Sigmoid colon (tissue), 4 donors: ENCODE data around the gene POM121C.
"Not testable (repeated sequence)": the region's sequence is repeated elsewhere in the genome, so short reads cannot be mapped to it uniquely, and the experiment has no call there.

Experiments
- EP300 ChIP-seq, 4 donors: sonication (generic); formaldehyde crosslinking; IDR thresholded peaks; one replicate each; pipeline ENCODE4 v1.6.1; 2017; ENCODE audit warnings: antibody characterized with exemption in 4 of 4
- POLR2A ChIP-seq, 2 donors: fragments of 450-650 bp; IDR thresholded peaks; one replicate each; pipeline ENCODE4 v1.6.1; 2016; ENCODE audit warnings: antibody characterized with exemption in 2 of 2, mild to moderate bottlenecking in 2 of 2, moderate library complexity in 2 of 2
- POLR2AphosphoS5 ChIP-seq, 4 donors: sonication (generic); formaldehyde crosslinking; IDR thresholded peaks; one replicate each; pipeline ENCODE4 v1.6.1; 2017; ENCODE audit warnings: antibody characterized with exemption in 4 of 4
- TF ChIP-seq, protein P1 (sequence below), 4 experiments: fragments of 450-650 bp in 3 of 4; fragments of 200-600 bp in 1 of 4; IDR thresholded peaks; one replicate each; pipeline ENCODE4 v1.5.1; 2016 to 2019; ENCODE audit warnings: antibody characterized with exemption in 4 of 4, mild to moderate bottlenecking in 3 of 4, moderate library complexity in 2 of 4

DNA sequence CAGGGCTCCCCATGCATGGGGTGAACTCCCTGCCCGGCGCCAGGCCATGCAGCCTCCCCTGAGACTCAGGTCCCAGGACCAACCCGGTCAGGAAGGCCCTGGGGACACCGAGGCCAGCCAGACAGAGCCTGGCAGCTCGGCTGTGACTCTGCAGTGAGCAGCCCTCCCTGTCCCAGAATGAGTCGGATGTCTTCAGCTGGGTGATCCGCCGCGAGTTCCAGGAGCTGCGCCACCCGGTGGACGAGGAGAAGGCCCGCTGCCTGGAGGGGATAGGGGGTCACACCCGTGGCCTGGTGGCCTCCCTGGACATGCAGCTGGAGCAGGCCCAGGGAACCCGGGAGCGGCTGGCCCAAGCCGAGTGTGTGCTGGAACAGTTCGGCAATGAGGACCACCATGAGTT, 81.4 kb downstream of the POM121C start:
- TF ChIP-seq, protein P1, sequence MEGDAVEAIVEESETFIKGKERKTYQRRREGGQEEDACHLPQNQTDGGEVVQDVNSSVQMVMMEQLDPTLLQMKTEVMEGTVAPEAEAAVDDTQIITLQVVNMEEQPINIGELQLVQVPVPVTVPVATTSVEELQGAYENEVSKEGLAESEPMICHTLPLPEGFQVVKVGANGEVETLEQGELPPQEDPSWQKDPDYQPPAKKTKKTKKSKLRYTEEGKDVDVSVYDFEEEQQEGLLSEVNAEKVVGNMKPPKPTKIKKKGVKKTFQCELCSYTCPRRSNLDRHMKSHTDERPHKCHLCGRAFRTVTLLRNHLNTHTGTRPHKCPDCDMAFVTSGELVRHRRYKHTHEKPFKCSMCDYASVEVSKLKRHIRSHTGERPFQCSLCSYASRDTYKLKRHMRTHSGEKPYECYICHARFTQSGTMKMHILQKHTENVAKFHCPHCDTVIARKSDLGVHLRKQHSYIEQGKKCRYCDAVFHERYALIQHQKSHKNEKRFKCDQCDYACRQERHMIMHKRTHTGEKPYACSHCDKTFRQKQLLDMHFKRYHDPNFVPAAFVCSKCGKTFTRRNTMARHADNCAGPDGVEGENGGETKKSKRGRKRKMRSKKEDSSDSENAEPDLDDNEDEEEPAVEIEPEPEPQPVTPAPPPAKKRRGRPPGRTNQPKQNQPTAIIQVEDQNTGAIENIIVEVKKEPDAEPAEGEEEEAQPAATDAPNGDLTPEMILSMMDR (IDR thresholded peaks at IDR 0.05) = not testable (repeated sequence)
- not testable (repeated sequence) for TF ChIP-seq POLR2AphosphoS5, EP300, POLR2A (IDR thresholded peaks at IDR 0.05)
